ENCODE results near the gene GRIK5.

The GRIK5 gene

DNA sequence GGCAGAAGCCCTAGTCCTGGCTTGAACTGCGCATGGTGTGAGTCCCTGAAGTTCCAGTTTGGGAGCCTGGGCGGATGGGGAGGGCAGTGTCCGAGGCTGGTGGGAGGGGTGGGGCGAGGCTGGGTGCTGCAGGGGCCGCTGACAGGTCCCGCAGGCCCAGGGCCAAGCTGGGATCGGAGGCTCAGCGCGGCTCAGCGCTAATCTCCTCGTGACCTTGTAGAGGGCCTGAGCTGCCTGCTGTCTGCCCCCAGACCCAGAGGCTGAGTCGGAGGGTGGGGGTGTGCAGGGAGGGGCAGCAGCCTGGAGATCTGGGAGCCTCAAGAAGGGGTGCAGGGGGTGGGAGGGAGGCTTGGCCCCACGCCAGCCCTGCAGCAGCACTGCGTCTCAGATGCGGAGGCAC, 79.0 kb downstream of the GRIK5 start:
- TF ChIP-seq L3MBTL2 (conservative IDR thresholded peaks at IDR 0.05) (no peak), SUZ12 (IDR thresholded peaks at IDR 0.05) (no peak), FOXM1 (IDR thresholded peaks at IDR 0.05; ENCODE audit: borderline replicate concordance) (no peak), FOXA1 (IDR thresholded peaks at IDR 0.05) (no peak), BHLHE40 (IDR thresholded peaks at IDR 0.05; ENCODE audit: borderline replicate concordance) (no peak), CTBP1 (IDR thresholded peaks at IDR 0.05; ENCODE audit: borderline replicate concordance) (no peak), TARDBP (IDR thresholded peaks at IDR 0.05) (no peak), SP1 (IDR thresholded peaks at IDR 0.05) (no peak), LEF1 (IDR thresholded peaks at IDR 0.05; ENCODE audit: borderline replicate concordance) (no peak), ELF4 (IDR thresholded peaks at IDR 0.05) (no peak), NFRKB (IDR thresholded peaks at IDR 0.05) (no peak), FOXK2 (IDR thresholded peaks at IDR 0.05) (no peak), HDGF (IDR thresholded peaks at IDR 0.05; ENCODE audit: borderline replicate concordance) (no peak), ZNF384 (IDR thresholded peaks at IDR 0.05) (no peak), ARNT (IDR thresholded peaks at IDR 0.05) (no peak)
- TF ChIP-seq, protein P1, sequence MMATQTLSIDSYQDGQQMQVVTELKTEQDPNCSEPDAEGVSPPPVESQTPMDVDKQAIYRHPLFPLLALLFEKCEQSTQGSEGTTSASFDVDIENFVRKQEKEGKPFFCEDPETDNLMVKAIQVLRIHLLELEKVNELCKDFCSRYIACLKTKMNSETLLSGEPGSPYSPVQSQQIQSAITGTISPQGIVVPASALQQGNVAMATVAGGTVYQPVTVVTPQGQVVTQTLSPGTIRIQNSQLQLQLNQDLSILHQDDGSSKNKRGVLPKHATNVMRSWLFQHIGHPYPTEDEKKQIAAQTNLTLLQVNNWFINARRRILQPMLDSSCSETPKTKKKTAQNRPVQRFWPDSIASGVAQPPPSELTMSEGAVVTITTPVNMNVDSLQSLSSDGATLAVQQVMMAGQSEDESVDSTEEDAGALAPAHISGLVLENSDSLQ (IDR thresholded peaks at IDR 0.05) = no peak
- ChIA-PET POLR2A (interaction anchor here (0.7 kb wide), 1 partner anchor 38 kb away, joined by 3 read pairs; no protein-coding TSS in a partner anchor), CTCF (no interaction called here)
- DNase-seq (ENCODE audit: extremely low spot score) = no peak

DNA sequence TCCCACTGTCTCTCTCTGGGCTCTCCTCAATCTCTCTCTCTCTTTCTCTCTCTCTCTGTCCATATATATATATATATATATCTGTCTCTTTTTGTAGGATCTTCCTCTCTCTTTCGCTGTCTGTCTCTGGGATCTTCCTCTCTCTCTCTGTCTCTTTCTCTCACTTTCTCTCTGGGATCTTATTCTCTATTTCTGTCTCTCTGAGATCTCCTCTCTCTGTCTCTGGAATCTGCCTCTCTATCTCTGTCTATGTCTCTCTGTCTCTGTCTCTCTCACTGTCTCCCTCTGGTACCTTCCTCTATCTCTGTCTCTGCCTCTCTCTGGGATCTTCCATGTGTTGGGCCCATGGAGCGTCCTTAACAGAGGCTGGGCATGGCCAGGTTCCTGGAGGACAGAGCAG, 79.4 kb downstream of the GRIK5 start:
- POLR2A ChIA-PET = no interaction called here
- CTCF ChIA-PET = no interaction called here
- TF ChIP-seq SUZ12 (IDR thresholded peaks at IDR 0.05) (no peak), LEF1 (IDR thresholded peaks at IDR 0.05; ENCODE audit: borderline replicate concordance) (no peak), FOXK2 (IDR thresholded peaks at IDR 0.05) (no peak), BHLHE40 (IDR thresholded peaks at IDR 0.05; ENCODE audit: borderline replicate concordance) (no peak), NFRKB (IDR thresholded peaks at IDR 0.05) (no peak), ZNF384 (IDR thresholded peaks at IDR 0.05) (no peak), HDGF (IDR thresholded peaks at IDR 0.05; ENCODE audit: borderline replicate concordance) (no peak)
- DNase-seq (ENCODE audit: extremely low spot score) = no peak

DNA sequence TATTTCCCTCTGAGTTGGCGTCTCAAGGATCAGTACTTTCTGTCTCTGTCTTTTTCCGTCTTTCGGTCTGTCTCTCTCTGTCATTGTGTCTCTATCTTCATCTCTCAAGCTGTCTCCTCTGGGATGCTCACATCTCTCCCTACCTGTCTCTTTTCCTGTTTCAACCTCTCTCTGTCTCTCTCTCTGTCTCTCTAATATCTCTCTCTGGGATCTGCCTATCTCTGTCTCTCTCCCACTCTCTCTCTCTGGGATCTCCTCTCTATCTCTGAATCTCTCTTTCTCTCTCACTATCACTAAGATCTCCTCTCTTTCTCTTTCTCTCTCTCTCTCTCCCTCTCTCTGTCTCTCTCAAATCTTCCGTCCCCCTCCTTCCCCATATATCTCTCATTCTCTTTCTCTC, 80.0 kb downstream of the GRIK5 start:
- CTCF ChIA-PET = no interaction called here
- no peak for DNase-seq (ENCODE audit: extremely low spot score)
- TF ChIP-seq LEF1 (IDR thresholded peaks at IDR 0.05; ENCODE audit: borderline replicate concordance) (no peak), FOXA1 (IDR thresholded peaks at IDR 0.05) (no peak), L3MBTL2 (conservative IDR thresholded peaks at IDR 0.05) (no peak), ELF4 (IDR thresholded peaks at IDR 0.05) (no peak), FOXM1 (IDR thresholded peaks at IDR 0.05; ENCODE audit: borderline replicate concordance) (no peak), TARDBP (IDR thresholded peaks at IDR 0.05) (no peak), NFRKB (IDR thresholded peaks at IDR 0.05) (no peak), BHLHE40 (IDR thresholded peaks at IDR 0.05; ENCODE audit: borderline replicate concordance) (no peak), SP1 (IDR thresholded peaks at IDR 0.05) (no peak), ARNT (IDR thresholded peaks at IDR 0.05) (no peak), CTBP1 (IDR thresholded peaks at IDR 0.05; ENCODE audit: borderline replicate concordance) (no peak), SUZ12 (IDR thresholded peaks at IDR 0.05) (no peak), ZNF384 (IDR thresholded peaks at IDR 0.05) (no peak), FOXK2 (IDR thresholded peaks at IDR 0.05) (no peak), HDGF (IDR thresholded peaks at IDR 0.05; ENCODE audit: borderline replicate concordance) (no peak)
- TF ChIP-seq, protein P1 (IDR thresholded peaks at IDR 0.05) = no peak

DNA sequence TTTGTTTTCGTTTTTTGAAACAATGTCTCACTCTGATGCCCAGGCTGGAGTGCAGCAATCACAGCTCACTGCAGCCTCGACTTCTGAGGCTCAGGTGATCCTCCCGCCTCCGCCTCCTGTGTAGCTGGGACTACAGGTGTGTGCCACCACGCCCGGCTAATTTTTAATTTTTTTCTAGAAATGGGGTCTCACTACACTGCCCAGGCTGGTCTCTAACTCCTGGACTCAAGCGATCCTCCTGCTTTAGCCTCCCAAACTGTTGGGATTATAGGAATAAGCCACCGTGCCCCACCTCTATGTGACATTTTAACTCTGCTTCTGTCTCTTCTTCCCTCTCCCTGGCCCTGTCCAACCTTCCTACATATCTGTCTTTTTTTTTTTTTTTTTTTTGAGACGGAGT, 81.1 kb downstream of the GRIK5 start:
- DNase-seq (ENCODE audit: extremely low spot score) = no peak
- POLR2A ChIA-PET = no interaction called here
- CTCF ChIA-PET = no interaction called here
- TF ChIP-seq LEF1 (IDR thresholded peaks at IDR 0.05; ENCODE audit: borderline replicate concordance) = no peak
- TF ChIP-seq ZNF384 (IDR thresholded peaks at IDR 0.05) = no peak
- TF ChIP-seq NFRKB (IDR thresholded peaks at IDR 0.05) = no peak
- TF ChIP-seq L3MBTL2 (conservative IDR thresholded peaks at IDR 0.05) = no peak
- TF ChIP-seq, protein P1 (IDR thresholded peaks at IDR 0.05) = no peak
- TF ChIP-seq TARDBP (IDR thresholded peaks at IDR 0.05) = no peak
- TF ChIP-seq SP1 (IDR thresholded peaks at IDR 0.05) = no peak
- TF ChIP-seq SUZ12 (IDR thresholded peaks at IDR 0.05) = no peak
- TF ChIP-seq ELF4 (IDR thresholded peaks at IDR 0.05) = no peak
- TF ChIP-seq HDGF (IDR thresholded peaks at IDR 0.05; ENCODE audit: borderline replicate concordance) = no peak
- no peak for TF ChIP-seq FOXM1 (IDR thresholded peaks at IDR 0.05; ENCODE audit: borderline replicate concordance)
- TF ChIP-seq BHLHE40 (IDR thresholded peaks at IDR 0.05; ENCODE audit: borderline replicate concordance) = no peak
- TF ChIP-seq FOXK2 (IDR thresholded peaks at IDR 0.05) = no peak
- no peak for TF ChIP-seq ARNT (IDR thresholded peaks at IDR 0.05)
- TF ChIP-seq CTBP1 (IDR thresholded peaks at IDR 0.05; ENCODE audit: borderline replicate concordance) = no peak
- no peak for TF ChIP-seq FOXA1 (IDR thresholded peaks at IDR 0.05)

More for the DNA sequence above, 80.0 kb downstream of the GRIK5 start:
- POLR2A ChIA-PET = no interaction called here

DNA sequence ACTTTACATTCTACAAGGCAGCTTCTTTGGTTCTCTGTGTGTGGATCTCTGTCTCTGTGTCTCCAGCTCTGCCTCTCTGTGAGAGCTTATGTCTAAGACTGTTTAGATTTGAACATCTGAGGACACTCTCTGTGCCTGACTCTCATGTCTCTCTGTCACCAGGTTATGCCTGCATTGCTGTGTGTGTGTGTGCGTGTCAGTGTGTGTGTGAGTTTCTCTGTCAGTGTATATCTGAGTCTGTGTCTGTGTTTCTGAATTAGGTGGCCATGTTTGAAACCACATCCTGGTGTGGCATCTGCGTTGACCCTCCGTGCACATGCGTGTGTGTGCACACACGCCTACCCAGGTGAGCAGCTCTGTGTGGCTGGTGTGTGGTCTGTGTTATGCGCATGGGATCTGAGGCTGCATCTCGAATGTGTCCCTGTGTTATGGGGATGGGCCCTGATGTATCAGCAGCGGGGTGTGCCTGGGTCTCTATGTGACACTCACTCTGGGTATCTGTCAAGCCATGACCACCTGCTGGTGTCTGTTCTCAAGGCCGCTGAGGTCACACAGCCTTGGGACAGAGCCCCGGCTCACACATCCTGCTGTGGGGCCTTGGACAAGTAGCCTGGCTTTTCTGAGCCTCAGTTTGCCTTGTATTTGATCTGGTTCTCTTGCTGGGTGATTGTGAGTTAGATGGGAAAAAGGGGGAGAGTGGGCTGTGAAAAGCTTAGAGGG, 82.7 kb downstream of the GRIK5 start:
- ChIA-PET CTCF (no interaction called here), POLR2A (interaction anchor here (0.9 kb wide), 1 partner anchor 28 kb away, joined by 4 read pairs; the partner anchor contains the start of gene RABAC1)
- no peak for DNase-seq (ENCODE audit: extremely low spot score)
- no peak for TF ChIP-seq NFRKB (IDR thresholded peaks at IDR 0.05)
- TF ChIP-seq FOXK2 (IDR thresholded peaks at IDR 0.05) = no peak

DNA sequence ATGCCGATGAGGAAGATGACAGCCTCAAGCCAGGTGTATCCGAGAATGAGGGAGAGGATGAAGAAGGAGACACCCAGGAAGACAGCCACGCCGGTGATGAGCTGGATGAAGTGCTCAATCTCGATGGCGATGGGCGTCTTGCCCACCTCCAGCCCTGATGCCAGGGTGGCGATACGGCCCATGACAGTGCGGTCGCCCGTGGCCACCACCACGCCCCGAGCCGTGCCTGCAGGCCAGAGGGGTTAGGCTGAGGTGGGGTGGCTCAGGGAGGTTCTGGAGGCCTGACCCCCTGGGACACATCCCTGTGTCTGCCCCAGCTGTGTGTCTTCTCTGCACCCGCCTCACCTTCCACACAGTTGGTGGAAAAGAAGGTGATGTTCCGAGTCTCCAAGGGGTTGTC, 85.0 kb downstream of the GRIK5 start:
- no peak for DNase-seq (ENCODE audit: extremely low spot score)
- CTCF ChIA-PET = interaction anchor here (0.5 kb wide), 1 partner anchor 565 kb away, joined by 7 read pairs; no protein-coding TSS in a partner anchor
- POLR2A ChIA-PET = no interaction called here
- TF ChIP-seq FOXM1 (IDR thresholded peaks at IDR 0.05; ENCODE audit: borderline replicate concordance) (no peak), L3MBTL2 (conservative IDR thresholded peaks at IDR 0.05) (no peak), ELF4 (IDR thresholded peaks at IDR 0.05) (no peak), BHLHE40 (IDR thresholded peaks at IDR 0.05; ENCODE audit: borderline replicate concordance) (no peak), HDGF (IDR thresholded peaks at IDR 0.05; ENCODE audit: borderline replicate concordance) (no peak), NFRKB (IDR thresholded peaks at IDR 0.05) (no peak), SP1 (IDR thresholded peaks at IDR 0.05) (no peak), CTBP1 (IDR thresholded peaks at IDR 0.05; ENCODE audit: borderline replicate concordance) (no peak), ZNF384 (IDR thresholded peaks at IDR 0.05) (no peak), TARDBP (IDR thresholded peaks at IDR 0.05) (no peak), FOXA1 (IDR thresholded peaks at IDR 0.05) (no peak), ARNT (IDR thresholded peaks at IDR 0.05) (no peak), SUZ12 (IDR thresholded peaks at IDR 0.05) (no peak), FOXK2 (IDR thresholded peaks at IDR 0.05) (no peak), LEF1 (IDR thresholded peaks at IDR 0.05; ENCODE audit: borderline replicate concordance) (no peak)
- TF ChIP-seq, protein P1 (IDR thresholded peaks at IDR 0.05) = no peak
